Breast epithelium (tissue), 3 donors: ENCODE measurements around the gene TRMT10B.

Source experiments
- CTCF ChIP-seq, 3 donors: fragments of 450-650 bp; IDR thresholded peaks; one replicate each; pipeline ENCODE4 v1.5.1; 2016 to 2017; ENCODE audit warnings: antibody characterized with exemption in 3 of 3, mild to moderate bottlenecking in 3 of 3, moderate library complexity in 3 of 3
- POLR2AphosphoS5 ChIP-seq, 3 donors: sonication (generic); formaldehyde crosslinking; IDR thresholded peaks; one replicate each; pipeline ENCODE4 v1.6.1; 2017; ENCODE audit warnings: antibody characterized with exemption in 3 of 3

GRCh38 chr9:37788332-37788731 lies 34.7 kb downstream of the TRMT10B start:
- TF ChIP-seq CTCF (IDR thresholded peaks at IDR 0.05) (no peak), POLR2AphosphoS5 (IDR thresholded peaks at IDR 0.05) (no peak)
